GOT3 (cell line): Measurements from ENCODE around the gene CEACAM5.
"Not testable (repeated sequence)": the region's sequence is repeated elsewhere in the genome, so short reads cannot be mapped to it uniquely, and the experiment has no call there.

ENCODE experiments used
- DNase-seq: peaks from one replicate; lab custom pipeline; 2025; ENCODE audit warnings: mixed read lengths; lab: John Stamatoyannopoulos, UW

Gene CEACAM5

DNA sequence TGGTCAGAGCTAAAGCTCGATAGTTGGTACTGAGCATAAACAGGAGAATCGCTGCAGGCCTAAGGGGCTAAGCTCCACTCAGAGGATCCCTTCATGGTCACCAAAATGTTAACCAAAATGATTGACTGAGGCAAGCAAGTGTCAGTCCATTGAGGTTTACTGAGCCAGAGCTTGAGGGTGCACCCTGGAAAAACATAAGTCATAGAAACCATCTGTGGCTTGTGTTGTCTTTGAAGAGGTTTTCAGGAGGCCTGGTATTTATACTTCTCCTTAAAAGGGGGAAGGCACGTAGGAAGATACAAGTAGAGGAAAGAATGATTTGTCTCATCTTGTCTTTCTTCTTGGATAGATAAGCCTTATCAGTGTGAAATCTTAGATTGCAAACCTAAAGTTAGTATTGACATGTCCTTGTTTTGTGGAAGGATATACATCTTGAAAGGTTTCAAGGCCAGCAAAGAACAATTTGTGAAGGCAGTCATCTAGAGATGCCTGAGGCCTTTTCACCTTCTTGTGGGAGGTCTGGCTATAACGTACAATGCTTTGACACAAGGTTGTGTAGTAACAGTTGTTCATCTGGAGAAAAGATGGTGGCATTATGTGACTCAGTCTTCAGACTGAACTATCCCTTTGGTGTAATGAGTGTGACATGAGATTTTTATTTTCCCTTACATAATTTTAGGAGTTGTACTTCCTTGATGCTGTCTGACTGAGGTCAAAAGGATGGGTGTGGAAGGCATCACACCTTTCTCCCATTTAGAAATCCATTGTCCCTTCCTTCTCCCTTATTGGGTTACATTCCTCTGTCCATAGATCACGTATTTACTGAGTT lies 32.2 kb downstream of the CEACAM5 start:
- DNase-seq: no peak

DNA sequence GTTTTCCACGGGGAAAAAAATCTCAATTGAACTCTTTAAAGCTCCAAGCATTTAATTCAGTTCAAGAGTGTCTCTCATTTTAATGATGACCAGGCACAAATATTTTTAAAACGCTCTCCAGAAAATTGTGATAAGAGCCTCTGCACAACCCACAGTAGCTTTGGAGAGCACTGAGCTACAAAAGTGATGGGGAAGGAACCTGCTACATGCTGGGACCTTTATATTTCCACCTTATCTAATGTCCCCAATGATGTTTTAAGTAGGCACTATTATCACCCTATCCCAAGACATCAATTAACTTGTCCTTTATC lies 32.8 kb downstream of the CEACAM5 start:
- DNase-seq: no peak

DNA sequence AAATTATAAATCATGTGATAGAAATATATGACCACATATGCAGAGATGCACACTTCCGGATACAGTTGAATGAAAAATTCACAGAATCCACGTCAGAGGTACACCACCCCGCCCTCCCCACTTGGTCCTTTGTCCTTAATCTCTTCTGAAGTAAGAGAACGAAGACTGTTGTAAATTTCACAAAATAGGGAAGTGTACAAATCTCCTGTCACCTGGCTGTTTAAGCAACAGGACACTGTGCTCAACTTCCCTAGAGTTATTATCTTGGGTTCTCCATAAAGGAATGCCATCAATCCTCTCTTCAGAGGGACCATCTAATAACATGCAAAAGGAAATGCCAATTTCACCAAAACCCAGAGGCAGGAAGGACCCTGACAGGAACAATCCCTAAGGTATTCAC lies 36.4 kb downstream of the CEACAM5 start:
- no peak for DNase-seq

DNA sequence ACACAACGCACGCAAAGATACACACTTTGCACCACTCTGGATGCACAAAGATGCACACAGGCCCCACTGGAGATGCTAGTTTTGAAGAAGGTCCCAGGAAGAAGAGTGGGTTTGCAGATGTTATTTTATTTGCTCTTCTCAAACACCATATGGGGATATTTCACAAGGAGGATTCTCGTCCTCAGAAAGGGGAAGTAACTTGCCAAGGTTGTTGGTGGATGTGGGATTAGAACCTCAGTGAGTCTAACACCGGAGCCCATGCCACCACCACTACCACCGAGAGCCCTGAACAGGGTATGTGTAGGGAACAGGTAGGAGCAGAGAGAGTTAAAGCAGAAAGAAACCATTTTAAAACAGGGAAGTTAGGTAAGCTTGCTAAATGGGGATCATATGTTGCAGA lies 37.3 kb downstream of the CEACAM5 start:
- no peak for DNase-seq

DNA sequence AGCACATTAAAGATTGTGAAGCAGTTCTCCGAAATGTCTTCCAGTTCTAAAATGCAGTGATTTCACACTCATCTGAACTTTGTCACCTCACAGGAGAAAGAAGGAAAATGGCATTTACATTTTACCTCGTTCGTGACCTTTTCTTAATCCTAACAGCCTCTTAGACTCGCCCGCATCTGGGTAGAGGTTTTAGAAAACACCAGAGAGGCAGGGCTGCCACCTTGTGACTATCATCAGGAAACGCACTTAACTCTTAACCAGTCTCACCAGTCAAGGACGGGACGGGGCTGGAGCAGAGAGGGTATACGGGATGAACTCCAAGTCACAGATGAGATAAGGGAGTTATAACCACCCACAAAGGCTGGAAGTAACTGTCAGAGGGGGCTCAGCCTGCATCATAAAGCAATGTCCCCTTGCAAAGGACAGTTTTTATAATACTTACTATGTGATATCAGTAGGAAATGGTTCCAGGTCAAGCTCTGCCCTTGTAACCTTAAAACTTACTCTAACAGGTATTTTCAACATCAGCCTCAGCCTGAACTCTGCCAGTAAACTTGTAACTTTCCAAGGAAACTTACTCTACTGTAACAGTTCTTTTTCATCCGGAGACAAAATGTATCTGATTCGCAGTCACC lies 38.3 kb downstream of the CEACAM5 start:
- DNase-seq: no peak

DNA sequence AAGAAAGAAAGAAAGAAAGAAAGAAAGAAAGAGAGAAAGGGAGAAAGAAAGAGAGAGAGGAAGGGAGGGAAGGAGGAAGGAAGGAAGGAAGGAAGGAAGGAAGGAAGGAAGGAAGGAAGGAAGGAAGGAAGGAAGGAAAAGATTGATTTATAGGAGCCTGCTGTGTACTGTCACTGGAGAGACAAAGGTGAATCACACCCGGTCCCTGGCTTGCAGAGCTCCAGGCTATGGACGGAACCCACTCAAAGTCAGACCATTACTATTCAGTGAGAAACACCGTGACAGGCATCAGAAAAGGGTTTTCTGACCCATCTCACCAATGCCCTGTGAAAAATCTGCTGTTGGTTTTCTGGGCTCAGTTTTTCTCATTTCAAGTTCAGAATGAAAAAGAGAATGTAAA lies 39.6 kb downstream of the CEACAM5 start:
- DNase-seq: no peak

DNA sequence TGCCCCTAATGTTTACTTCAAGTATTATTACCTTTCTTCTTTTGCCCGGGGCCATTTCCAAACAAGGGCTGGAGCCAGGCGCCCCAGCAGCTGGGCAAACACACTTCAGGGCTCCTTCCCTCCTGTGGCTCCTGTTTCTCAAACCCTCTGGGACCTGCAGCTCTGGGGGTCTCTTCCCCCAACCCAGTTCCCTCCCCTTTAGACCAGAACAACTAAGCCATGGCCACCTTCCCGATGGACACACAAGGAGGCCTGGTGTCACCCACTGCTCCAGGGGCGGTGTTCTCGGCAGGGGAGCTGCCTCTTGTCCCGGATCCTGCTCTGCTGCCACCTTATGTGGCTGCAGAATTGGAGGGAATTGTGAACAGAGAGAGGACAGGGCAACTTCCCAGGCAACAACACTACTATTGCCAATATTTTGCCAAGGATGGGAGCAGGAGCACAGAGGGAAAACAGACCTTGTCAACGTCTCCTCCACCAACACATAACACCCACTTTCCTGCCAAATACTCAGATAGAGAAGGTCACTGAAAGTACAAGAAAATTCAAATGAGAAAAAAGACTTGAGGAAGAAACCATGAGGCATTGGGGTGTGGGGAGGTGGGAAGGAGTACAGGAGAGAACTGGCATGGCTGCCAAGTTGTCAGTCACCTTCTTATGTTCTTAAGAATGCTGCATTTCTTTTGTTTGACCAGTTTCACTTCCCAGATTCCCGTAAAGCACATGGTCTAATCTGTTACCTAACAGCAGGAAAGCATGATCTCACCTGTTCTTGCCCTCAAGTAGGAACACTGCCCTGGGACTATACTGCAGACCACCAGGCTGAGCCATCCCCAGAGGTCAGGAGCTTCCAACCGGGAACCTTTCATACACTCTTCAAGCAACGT lies 42.1 kb downstream of the CEACAM5 start:
- DNase-seq: not testable (repeated sequence)

DNA sequence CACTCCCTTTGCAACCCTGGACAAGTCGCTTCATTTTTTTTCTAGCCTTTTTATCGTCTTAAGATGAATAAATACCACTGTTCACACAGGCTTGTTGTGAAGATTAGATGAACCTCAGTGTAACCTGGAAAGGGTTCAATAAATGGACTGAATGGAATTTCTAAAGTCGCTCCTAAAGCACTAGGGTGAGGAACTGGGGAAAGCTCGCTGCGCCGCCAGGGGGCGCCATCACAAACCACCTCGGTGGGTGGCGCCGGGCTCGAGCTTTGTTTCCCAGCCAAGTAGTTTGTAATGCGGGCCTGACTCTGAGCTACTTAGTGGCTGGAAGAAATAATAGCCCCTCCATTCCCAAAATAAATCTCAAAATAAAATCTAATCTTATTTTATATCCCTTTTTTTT lies 44.7 kb downstream of the CEACAM5 start:
- no peak for DNase-seq

DNA sequence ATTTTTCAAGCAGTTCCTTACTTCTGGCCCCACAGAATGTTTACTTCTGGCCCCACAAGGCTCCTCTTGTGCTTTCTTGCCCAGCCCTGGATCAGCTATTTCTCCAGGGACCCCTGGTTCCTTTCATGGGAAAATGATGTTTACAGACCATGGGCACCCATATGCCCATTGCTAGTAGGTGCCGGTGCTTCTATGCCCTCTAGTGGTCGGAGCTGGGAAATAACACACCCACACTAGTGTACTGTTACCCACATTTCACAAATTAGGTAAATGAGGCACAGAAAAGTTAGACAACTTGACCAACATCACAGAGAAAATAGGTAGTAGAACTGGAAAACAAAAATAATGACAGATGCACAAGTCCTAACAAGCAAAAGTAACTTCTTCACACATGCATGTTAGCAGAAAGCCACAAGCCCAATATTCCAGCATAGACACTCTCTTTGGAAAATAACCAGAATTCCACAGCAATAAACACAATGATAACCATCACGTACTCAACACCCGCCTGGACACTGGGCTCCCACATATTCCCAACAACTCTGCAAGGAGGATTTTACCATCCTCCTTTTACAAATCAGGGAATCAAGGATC lies 45.6 kb downstream of the CEACAM5 start:
- no peak for DNase-seq

DNA sequence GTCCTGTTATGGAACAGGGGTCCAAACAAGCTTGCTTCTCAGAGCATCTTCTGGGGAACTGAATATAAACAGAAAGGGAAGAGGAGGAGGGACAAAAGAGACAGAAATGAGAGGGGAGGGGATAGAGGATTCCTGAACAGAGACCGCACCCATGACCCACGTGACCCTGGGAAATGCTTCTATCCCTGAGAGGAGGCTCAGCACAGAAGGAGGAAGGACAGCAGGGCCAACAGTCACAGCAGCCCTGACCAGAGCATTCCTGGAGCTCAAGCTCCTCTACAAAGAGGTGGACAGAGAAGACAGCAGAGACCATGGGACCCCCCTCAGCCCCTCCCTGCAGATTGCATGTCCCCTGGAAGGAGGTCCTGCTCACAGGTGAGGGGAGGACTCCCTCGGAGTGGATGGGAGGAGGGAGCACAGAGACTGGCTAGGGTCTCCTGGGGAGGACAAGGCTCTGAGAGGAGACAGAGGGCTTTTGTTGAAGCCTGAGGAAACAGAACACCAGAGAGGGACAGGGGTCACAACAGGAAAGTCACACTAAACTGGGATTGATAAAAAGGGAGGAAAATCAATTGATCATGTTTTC lies 47.0 kb downstream of the CEACAM5 start, which contains the start of gene CEACAM6:
TSS of gene CEACAM6 (plus strand) at position 203 of the 586 bp plus-strand sequence. CDS start at position 312, 109 bp downstream.
- DNase-seq: no peak

DNA sequence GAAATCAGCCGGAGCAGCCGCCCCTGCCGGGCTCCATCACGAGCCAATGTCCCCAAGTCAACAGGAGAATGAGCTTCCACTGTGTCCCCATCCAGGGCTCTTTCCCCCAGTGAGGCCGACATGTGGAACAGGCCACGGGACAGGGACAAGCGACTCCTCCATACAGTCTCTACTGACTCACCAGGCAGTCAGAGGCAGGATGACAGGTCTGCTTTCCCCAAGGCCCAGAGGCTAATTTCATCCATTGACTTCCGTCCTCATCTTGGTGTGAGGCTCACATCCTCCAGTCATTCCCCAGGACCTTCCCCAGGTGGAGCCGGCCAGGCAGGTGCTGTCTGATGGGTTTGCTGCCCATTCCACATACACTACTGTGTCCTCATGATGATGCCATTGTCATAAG lies 50.4 kb downstream of the CEACAM5 start:
- DNase-seq: no peak

DNA sequence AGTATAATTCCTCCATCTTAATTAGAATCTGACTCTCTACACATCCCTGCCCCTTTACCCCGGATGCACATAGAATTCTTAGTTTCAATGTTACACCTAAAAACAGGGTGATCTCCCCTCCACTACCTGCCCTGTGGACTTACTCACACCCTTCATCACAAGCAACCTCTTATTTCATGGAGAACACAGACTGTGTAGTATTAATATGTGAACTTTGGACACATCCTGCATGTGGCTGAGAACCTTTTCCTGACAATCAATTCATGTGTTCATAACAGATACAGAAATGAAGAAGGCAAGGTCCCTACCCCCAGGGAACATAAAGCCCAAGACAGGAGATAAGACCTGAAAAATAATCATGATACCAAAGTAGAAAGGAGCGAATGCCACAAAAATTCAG lies 58.7 kb downstream of the CEACAM5 start:
- no peak for DNase-seq

DNA sequence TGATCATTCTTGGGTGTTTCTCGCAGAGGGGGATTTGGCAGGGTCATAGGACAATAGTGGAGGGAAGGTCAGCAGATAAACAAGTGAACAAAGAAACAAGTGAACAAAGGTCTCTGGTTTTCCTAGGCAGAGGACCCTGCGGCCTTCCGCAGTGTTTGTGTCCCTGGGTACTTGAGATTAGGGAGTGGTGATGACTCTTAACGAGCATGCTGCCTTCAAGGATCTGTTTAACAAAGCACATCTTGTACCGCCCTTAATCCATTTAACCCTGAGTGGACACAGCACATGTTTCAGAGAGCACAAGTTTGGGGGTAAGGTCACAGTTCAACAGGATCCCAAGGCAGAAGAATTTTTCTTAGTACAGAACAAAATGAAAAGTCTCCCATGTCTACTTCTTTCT lies 59.7 kb downstream of the CEACAM5 start:
- not testable (repeated sequence) for DNase-seq

DNA sequence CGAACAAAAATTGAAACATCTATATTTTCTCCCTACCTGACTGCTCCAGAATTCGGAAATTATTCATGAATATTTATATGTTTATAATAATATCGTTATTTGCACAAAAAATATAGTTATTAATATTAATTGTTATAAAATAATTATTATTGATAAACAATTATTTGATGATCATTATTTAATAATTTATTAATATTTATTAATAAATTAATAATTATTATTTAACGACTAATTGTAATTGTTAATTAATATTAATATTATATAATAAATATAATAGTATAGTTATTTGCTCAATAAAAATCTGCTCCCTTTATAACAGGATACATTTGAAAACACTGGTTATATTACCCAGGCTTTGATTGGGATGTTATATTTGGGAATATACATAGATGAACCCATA lies 61.2 kb downstream of the CEACAM5 start:
- no peak for DNase-seq

DNA sequence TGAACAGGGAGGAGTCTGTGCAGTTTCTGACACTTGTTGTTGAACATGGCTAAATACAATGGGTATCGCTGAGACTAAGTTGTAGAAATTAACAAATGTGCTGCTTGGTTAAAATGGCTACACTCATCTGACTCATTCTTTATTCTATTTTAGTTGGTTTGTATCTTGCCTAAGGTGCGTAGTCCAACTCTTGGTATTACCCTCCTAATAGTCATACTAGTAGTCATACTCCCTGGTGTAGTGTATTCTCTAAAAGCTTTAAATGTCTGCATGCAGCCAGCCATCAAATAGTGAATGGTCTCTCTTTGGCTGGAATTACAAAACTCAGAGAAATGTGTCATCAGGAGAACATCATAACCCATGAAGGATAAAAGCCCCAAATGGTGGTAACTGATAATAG lies 63.0 kb downstream of the CEACAM5 start:
- DNase-seq: no peak

DNA sequence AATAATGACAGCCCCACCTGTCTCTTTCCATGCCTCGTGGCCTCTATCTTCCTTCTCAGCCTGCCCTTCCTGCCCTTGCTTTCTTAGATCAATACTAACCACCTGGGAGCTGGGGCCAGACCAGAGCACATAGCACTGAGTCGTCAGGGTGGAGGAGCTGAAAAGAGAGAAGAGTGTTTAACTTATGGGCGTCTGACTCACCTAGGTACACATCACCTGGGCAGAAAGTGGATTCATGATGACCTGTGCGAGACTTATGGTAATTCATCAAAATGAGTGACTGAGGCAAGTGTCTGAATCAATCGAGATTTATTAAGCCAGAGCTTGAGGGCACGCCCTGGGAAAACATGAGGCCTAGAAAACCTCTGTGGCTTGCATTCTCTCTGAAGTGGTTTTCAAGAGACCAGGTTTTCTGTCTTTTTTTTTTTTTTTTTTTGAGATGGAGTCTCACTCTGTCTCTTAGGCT lies 66.1 kb downstream of the CEACAM5 start:
- no peak for DNase-seq

DNA sequence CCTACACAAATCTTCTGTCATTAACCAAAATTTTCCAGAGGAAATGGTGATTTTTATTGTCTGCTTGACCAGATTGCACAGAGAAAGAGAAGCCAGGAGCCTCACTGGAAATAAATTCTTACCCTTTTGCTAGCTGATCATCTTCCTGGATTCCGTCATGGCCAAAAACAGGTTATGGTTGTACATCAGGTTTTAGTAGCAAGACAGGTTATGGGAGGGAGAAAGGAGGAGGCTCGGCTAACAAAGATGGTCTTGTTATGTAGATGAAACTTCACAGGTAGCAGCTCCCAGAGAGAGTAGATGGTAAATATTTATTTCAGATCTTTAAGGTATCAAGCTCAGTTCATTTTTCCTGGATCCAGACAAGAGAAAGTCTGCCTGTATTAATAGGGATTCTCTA lies 68.3 kb downstream of the CEACAM5 start:
- no peak for DNase-seq
